ENCODE measurements around the gene DIAPH2.

DNA sequence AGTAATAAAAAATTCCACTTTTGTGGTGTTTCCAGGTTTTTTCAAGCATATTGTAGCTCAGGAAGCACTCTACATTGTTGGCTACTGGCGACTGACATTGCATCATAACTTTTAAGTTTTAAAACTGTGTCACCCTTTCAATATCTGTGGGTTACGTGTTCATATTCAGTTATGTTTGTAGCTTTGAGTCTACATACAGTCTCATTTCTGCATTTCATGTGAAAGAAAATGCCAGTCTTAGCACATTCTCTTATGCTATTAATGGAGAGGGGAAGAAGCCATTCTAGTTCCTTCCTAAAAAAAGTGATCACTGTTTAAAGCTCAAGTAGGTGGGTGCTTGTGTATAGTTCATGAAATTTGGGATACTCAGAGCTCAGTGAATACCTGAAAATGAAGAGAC lies 38.1 kb downstream of the DIAPH2 start:
- TF ChIP-seq EGR1 (IDR thresholded peaks at IDR 0.05; ENCODE audit: low read depth) (no peak), EZH2phosphoT487 (IDR thresholded peaks at IDR 0.05; ENCODE audit: borderline replicate concordance) (no peak), EZH2 (IDR thresholded peaks at IDR 0.05) (no peak), CEBPB (IDR thresholded peaks at IDR 0.05; ENCODE audit: low read depth) (no peak), SRF (IDR thresholded peaks at IDR 0.05; ENCODE audit: low read depth) (no peak), SP1 (IDR thresholded peaks at IDR 0.05; ENCODE audit: low read depth) (no peak), POLR2A (IDR thresholded peaks at IDR 0.05; ENCODE audit: borderline replicate concordance, extremely low read depth, insufficient read depth, insufficient read length) (no peak), POLR2AphosphoS5 (IDR thresholded peaks at IDR 0.05; ENCODE audit: low read depth, low read length) (no peak)
- TF ChIP-seq, protein P1, sequence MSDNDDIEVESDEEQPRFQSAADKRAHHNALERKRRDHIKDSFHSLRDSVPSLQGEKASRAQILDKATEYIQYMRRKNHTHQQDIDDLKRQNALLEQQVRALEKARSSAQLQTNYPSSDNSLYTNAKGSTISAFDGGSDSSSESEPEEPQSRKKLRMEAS (IDR thresholded peaks at IDR 0.05): no peak
- TF ChIP-seq, protein P2, sequence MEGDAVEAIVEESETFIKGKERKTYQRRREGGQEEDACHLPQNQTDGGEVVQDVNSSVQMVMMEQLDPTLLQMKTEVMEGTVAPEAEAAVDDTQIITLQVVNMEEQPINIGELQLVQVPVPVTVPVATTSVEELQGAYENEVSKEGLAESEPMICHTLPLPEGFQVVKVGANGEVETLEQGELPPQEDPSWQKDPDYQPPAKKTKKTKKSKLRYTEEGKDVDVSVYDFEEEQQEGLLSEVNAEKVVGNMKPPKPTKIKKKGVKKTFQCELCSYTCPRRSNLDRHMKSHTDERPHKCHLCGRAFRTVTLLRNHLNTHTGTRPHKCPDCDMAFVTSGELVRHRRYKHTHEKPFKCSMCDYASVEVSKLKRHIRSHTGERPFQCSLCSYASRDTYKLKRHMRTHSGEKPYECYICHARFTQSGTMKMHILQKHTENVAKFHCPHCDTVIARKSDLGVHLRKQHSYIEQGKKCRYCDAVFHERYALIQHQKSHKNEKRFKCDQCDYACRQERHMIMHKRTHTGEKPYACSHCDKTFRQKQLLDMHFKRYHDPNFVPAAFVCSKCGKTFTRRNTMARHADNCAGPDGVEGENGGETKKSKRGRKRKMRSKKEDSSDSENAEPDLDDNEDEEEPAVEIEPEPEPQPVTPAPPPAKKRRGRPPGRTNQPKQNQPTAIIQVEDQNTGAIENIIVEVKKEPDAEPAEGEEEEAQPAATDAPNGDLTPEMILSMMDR (IDR thresholded peaks at IDR 0.05 in 2 of 3, conservative IDR thresholded peaks at IDR 0.05 in 1 of 3; ENCODE audit: borderline replicate concordance in 1 of 3, insufficient read depth in 1 of 3, low read depth in 2 of 3, low read length in 2 of 3): no peak
- TF ChIP-seq, protein P3, sequence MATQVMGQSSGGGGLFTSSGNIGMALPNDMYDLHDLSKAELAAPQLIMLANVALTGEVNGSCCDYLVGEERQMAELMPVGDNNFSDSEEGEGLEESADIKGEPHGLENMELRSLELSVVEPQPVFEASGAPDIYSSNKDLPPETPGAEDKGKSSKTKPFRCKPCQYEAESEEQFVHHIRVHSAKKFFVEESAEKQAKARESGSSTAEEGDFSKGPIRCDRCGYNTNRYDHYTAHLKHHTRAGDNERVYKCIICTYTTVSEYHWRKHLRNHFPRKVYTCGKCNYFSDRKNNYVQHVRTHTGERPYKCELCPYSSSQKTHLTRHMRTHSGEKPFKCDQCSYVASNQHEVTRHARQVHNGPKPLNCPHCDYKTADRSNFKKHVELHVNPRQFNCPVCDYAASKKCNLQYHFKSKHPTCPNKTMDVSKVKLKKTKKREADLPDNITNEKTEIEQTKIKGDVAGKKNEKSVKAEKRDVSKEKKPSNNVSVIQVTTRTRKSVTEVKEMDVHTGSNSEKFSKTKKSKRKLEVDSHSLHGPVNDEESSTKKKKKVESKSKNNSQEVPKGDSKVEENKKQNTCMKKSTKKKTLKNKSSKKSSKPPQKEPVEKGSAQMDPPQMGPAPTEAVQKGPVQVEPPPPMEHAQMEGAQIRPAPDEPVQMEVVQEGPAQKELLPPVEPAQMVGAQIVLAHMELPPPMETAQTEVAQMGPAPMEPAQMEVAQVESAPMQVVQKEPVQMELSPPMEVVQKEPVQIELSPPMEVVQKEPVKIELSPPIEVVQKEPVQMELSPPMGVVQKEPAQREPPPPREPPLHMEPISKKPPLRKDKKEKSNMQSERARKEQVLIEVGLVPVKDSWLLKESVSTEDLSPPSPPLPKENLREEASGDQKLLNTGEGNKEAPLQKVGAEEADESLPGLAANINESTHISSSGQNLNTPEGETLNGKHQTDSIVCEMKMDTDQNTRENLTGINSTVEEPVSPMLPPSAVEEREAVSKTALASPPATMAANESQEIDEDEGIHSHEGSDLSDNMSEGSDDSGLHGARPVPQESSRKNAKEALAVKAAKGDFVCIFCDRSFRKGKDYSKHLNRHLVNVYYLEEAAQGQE (IDR thresholded peaks at IDR 0.05; ENCODE audit: low read depth): no peak
- TF ChIP-seq, protein P4, sequence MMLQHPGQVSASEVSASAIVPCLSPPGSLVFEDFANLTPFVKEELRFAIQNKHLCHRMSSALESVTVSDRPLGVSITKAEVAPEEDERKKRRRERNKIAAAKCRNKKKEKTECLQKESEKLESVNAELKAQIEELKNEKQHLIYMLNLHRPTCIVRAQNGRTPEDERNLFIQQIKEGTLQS (IDR thresholded peaks at IDR 0.05): no peak

All from HCT116 (cell line).